HepG2 (cell line): ENCODE measurements around the gene GMPPA. TPM values are rescaled to one million over a fixed set of nuclear protein-coding genes. Genes with fewer than 3 reads are reported as not detected.
A peak's percentile ranks its signal among the peaks of the same experiment; 100 is the strongest.

ENCODE experiments used
- AGO2 ChIP-seq: fragments of 200-400 bp; formaldehyde crosslinking; optimal IDR thresholded peaks from 2 replicates; pipeline ENCODE3; 2017; ENCODE audit warnings: mild to moderate bottlenecking, low read depth, low read length, moderate library complexity
- SOX13 ChIP-seq, 3 experiments: fragments of 450-650 bp in 1 of 3; sonication (generic) in 1 of 3; formaldehyde crosslinking in 1 of 3; IDR thresholded peaks in 2 of 3; conservative IDR thresholded peaks in 1 of 3; 2 replicates each; pipeline versions ENCODE4 v1.5.0 to v1.6.1; 2016 to 2020; ENCODE audit warnings: antibody characterized with exemption in 1 of 3, mild to moderate bottlenecking in 1 of 3, missing compliant biosample characterization in 1 of 3, missing genetic modification reagents in 1 of 3, moderate library complexity in 1 of 3
- SP4 ChIP-seq: sonication (generic); formaldehyde crosslinking; IDR thresholded peaks from 2 replicates; pipeline ENCODE4 v1.8.1; 2023; ENCODE audit warnings: mild to moderate bottlenecking, missing genetic modification reagents
- ZBTB44 ChIP-seq: sonication (generic); formaldehyde crosslinking; IDR thresholded peaks from 2 replicates; pipeline ENCODE4 v1.4.0; 2020; ENCODE audit warnings: missing genetic modification reagents
- polyA plus RNA-seq, 8 experiments: library from polyadenylated mRNA; depleted of rRNA in 3 of 8; stranded (reverse) in 7 of 8; unstranded in 1 of 8; fragments of >200 nt; fragmentation: Illumina TruSeq in 4 of 8; extraction: Trizol in 4 of 8; gene quantifications; 2 replicates each; pipeline versions ENCODE4 v1.2.1 to v1.2.3, GENCODE V29; 2011 to 2016; ENCODE audit warnings: low read depth in 4 of 8, missing spikeins in 1 of 8, mixed read lengths in 1 of 8; ENCODE audit not compliant: insufficient read depth in 1 of 8
- total RNA-seq, 5 experiments: library from RNA; depleted of rRNA; stranded (reverse); fragments of >200 nt; fragmentation: Illumina TruSeq; extraction: Trizol; gene quantifications; 2 replicates each; pipeline ENCODE4 v1.2.3, GENCODE V29; 2016; ENCODE audit warnings: low read depth in 1 of 5
- TF ChIP-seq, protein P1 (sequence below): sonication (generic); formaldehyde crosslinking; IDR thresholded peaks from 2 replicates; pipeline ENCODE4 v1.4.0; 2020; ENCODE audit warnings: mild to moderate bottlenecking, missing genetic modification reagents
- TF ChIP-seq, protein P2 (sequence below): sonication (generic); formaldehyde crosslinking; IDR thresholded peaks from 2 replicates; pipeline ENCODE4 v1.5.0; 2020; ENCODE audit warnings: missing genetic modification reagents, mild to moderate bottlenecking, borderline replicate concordance
- TF ChIP-seq, protein P3 (sequence below): sonication (generic); formaldehyde crosslinking; IDR thresholded peaks from 2 replicates; pipeline ENCODE4 v1.9.0; 2021; ENCODE audit warnings: missing genetic modification reagents, borderline replicate concordance
- TF ChIP-seq, protein P4 (sequence below), 2 experiments: IDR thresholded peaks; 2 replicates each; pipeline ENCODE4 v1.6.1; 2011 to 2012; ENCODE audit warnings: low read length in 2 of 2, borderline replicate concordance in 1 of 2, low read depth in 1 of 2, mild to moderate bottlenecking in 1 of 2, moderate library complexity in 1 of 2
- TF ChIP-seq, protein P5 (sequence below): sonication (generic); formaldehyde crosslinking; IDR thresholded peaks from 2 replicates; pipeline ENCODE4 v1.5.0; 2020; ENCODE audit warnings: missing genetic modification reagents

The GMPPA gene
- total and polyA plus RNA-seq, 2 of the 13 experiments (the other 11 are each of a cell fraction or from before 2014, with no cell fraction given) = 81.1 to 106 TPM

- TF ChIP-seq, protein P1, sequence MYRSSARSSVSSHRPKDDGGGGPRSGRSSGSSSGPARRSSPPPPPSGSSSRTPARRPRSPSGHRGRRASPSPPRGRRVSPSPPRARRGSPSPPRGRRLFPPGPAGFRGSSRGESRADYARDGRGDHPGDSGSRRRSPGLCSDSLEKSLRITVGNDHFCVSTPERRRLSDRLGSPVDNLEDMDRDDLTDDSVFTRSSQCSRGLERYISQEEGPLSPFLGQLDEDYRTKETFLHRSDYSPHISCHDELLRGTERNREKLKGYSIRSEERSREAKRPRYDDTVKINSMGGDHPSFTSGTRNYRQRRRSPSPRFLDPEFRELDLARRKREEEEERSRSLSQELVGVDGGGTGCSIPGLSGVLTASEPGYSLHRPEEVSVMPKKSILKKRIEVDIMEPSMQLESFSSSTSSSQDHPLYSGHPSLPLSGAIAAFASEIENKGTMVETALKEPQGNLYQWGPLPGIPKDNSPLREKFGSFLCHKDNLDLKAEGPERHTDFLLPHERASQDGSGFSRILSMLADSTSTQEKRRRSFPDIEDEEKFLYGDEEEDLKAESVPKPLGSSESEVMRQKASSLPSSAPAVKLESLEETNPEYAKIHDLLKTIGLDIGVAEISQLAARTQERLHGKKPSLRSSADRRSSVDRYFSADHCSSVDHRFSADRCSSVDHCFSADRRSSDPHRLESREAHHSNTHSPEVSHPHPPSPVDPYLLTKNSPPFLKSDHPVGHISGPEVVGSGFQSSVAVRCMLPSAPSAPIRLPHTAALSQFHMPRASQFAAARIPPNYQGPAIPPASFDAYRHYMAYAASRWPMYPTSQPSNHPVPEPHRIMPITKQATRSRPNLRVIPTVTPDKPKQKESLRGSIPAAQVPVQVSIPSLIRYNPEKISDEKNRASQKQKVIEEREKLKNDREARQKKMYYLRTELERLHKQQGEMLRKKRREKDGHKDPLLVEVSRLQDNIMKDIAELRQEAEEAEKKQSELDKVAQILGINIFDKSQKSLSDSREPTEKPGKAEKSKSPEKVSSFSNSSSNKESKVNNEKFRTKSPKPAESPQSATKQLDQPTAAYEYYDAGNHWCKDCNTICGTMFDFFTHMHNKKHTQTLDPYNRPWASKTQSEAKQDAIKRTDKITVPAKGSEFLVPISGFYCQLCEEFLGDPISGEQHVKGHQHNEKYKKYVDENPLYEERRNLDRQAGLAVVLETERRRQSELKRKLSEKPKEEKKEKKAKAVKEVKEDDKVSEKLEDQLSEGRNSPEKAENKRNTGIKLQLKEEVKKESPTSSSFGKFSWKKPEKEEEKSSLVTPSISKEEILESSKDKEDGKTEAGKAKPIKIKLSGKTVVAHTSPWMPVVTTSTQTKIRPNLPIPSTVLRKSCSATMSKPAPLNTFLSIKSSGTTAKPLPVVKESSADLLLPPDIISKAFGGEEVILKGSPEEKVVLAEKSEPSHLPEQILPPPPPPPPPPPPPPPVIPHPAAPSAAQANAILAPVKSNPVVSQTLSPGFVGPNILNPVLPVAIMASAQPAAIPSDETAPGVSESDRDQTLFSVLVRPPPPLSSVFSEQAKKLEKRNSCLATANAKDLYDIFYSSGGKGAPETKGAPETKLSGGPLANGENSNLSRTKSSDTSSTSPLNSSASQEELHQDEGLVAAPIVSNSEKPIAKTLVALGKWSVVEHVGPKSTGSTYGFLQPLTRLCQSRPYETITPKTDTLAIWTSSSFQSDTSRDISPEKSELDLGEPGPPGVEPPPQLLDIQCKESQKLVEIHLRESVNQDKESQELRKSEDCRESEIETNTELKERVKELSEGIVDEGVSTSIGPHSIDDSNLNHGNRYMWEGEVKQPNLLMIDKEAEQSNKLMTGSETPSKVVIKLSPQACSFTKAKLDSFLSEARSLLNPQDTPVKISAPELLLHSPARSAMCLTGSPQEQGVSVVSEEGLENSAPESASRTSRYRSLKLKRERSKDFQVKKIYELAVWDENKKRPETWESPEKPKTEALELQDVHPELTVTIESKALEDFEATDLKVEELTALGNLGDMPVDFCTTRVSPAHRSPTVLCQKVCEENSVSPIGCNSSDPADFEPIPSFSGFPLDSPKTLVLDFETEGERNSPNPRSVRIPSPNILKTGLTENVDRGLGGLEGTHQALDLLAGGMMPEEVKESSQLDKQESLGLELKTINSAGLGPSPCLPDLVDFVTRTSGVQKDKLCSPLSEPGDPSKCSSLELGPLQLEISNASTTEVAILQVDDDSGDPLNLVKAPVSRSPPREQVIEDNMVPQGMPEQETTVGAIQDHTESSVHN (CRISPR knock-in tag) = peak; percentile 33; the same call in 1 of the 2 replicates
- TF ChIP-seq, protein P2, sequence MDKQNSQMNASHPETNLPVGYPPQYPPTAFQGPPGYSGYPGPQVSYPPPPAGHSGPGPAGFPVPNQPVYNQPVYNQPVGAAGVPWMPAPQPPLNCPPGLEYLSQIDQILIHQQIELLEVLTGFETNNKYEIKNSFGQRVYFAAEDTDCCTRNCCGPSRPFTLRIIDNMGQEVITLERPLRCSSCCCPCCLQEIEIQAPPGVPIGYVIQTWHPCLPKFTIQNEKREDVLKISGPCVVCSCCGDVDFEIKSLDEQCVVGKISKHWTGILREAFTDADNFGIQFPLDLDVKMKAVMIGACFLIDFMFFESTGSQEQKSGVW = no peak; the same call in 1 of the 2 replicates
- TF ChIP-seq, protein P3, sequence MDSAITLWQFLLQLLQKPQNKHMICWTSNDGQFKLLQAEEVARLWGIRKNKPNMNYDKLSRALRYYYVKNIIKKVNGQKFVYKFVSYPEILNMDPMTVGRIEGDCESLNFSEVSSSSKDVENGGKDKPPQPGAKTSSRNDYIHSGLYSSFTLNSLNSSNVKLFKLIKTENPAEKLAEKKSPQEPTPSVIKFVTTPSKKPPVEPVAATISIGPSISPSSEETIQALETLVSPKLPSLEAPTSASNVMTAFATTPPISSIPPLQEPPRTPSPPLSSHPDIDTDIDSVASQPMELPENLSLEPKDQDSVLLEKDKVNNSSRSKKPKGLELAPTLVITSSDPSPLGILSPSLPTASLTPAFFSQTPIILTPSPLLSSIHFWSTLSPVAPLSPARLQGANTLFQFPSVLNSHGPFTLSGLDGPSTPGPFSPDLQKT (CRISPR knock-in tag) = peak; percentile 53; the same call in 1 of the 2 replicates
- peak; percentile 31 for TF ChIP-seq AGO2
- TF ChIP-seq, protein P4, sequence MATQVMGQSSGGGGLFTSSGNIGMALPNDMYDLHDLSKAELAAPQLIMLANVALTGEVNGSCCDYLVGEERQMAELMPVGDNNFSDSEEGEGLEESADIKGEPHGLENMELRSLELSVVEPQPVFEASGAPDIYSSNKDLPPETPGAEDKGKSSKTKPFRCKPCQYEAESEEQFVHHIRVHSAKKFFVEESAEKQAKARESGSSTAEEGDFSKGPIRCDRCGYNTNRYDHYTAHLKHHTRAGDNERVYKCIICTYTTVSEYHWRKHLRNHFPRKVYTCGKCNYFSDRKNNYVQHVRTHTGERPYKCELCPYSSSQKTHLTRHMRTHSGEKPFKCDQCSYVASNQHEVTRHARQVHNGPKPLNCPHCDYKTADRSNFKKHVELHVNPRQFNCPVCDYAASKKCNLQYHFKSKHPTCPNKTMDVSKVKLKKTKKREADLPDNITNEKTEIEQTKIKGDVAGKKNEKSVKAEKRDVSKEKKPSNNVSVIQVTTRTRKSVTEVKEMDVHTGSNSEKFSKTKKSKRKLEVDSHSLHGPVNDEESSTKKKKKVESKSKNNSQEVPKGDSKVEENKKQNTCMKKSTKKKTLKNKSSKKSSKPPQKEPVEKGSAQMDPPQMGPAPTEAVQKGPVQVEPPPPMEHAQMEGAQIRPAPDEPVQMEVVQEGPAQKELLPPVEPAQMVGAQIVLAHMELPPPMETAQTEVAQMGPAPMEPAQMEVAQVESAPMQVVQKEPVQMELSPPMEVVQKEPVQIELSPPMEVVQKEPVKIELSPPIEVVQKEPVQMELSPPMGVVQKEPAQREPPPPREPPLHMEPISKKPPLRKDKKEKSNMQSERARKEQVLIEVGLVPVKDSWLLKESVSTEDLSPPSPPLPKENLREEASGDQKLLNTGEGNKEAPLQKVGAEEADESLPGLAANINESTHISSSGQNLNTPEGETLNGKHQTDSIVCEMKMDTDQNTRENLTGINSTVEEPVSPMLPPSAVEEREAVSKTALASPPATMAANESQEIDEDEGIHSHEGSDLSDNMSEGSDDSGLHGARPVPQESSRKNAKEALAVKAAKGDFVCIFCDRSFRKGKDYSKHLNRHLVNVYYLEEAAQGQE (IDR thresholded peaks at IDR 0.05; ENCODE audit: borderline replicate concordance in 1 of 2, low read depth in 1 of 2, low read length in 2 of 2) = peak in 1 of 2 experiments; percentile 97; a peak in 2 of 4 replicates
- TF ChIP-seq SP4 (CRISPR knock-in tag) = peak; percentile 99
- TF ChIP-seq, protein P5, sequence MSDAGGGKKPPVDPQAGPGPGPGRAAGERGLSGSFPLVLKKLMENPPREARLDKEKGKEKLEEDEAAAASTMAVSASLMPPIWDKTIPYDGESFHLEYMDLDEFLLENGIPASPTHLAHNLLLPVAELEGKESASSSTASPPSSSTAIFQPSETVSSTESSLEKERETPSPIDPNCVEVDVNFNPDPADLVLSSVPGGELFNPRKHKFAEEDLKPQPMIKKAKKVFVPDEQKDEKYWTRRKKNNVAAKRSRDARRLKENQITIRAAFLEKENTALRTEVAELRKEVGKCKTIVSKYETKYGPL (CRISPR knock-in tag) = peak; percentile 83
- no peak for TF ChIP-seq SOX13 (IDR thresholded peaks at IDR 0.05)
- TF ChIP-seq SOX13 (CRISPR knock-in tag; conservative IDR thresholded peaks at IDR 0.05 in 1 of 2, IDR thresholded peaks at IDR 0.05 in 1 of 2) = peak in 1 of 2 experiments; percentile 38; a peak in 1 of 4 replicates
- TF ChIP-seq ZBTB44 (CRISPR knock-in tag) = peak; percentile 91; the same call in 1 of the 2 replicates
These were observed 45.1 kb downstream of the GMPPA start, which contains the start of the genes CHPF and TMEM198 (continued) for GRCh38 chr2:219543596-219544358.
